IMR-90 (cell line): ENCODE results near the gene PEX5. TPM values are rescaled to one million over a fixed set of nuclear protein-coding genes. Genes with fewer than 3 reads are reported as not detected.

Experiments
- ATAC-seq: fragments of 200-7000 bp; cut with Tn5 transposase; 2 replicates; pipeline ENCODE4 v1.9.1; 2020; ENCODE audit warnings: low read depth, mild to moderate bottlenecking, moderate library complexity
- BruUV-seq: library from RNA; stranded (reverse); fragments of 400-500 nt; replicated peaks from 2 replicates; lab custom pipeline; 2021; lab: Mats Ljungman, UMichigan
- CTCF ChIA-PET: fragments of 300-600 bp; formaldehyde crosslinking; extraction: SDS; loops from one replicate; lab custom pipeline; 2021; ENCODE audit warnings: antibody characterized with exemption; lab: Yijun Ruan, JAX
- POLR2A ChIA-PET: fragments of 300-600 bp; sonication (Branson Sonifier 250); formaldehyde crosslinking; loops from one replicate; lab custom pipeline; 2022; ENCODE audit warnings: antibody characterized with exemption; ENCODE audit not compliant: unreplicated experiment; lab: Charles Lee
- DNase-seq: peaks from one replicate; pipeline ENCODE4 v3.0.0; 2013
- H2AFZ ChIP-seq: replicated peaks from 2 replicates; pipeline ENCODE3; 2013; ENCODE audit warnings: low read length, mild to moderate bottlenecking; ENCODE audit not compliant: poor library complexity
- H2AK5ac ChIP-seq: 2 replicates; pipeline ENCODE4 v1.6.1; 2013; ENCODE audit warnings: low read depth, low read length, inconsistent platforms
- H2AK9ac ChIP-seq: replicated peaks from 2 replicates; pipeline ENCODE3; 2013; ENCODE audit warnings: mild to moderate bottlenecking, low read depth, low read length, moderate library complexity; ENCODE audit not compliant: poor library complexity
- H2BK120ac ChIP-seq: 2 replicates; pipeline ENCODE4 v1.6.1; 2013; ENCODE audit warnings: low read depth, low read length, inconsistent platforms
- H2BK15ac ChIP-seq: 3 replicates; pipeline ENCODE4 v1.6.1; 2013; ENCODE audit warnings: low read depth, low read length, inconsistent platforms
- H2BK20ac ChIP-seq: 2 replicates; pipeline ENCODE4 v1.6.1; 2013; ENCODE audit warnings: low read depth, mild to moderate bottlenecking, inconsistent platforms, low read length, moderate library complexity
- H2BK5ac ChIP-seq: 2 replicates; pipeline ENCODE4 v1.6.1; 2013; ENCODE audit warnings: mild to moderate bottlenecking, low read depth, low read length, inconsistent platforms; ENCODE audit not compliant: poor library complexity, severe bottlenecking
- H3K14ac ChIP-seq: replicated peaks from 2 replicates; pipeline ENCODE4 v1.6.1; 2013; ENCODE audit warnings: low read depth, low read length, inconsistent platforms
- H3K18ac ChIP-seq: 2 replicates; pipeline ENCODE4 v1.6.1; 2013; ENCODE audit warnings: low read depth, low read length, control low read depth
- H3K23ac ChIP-seq: 2 replicates; pipeline ENCODE4 v1.6.1; 2013; ENCODE audit warnings: low read depth, low read length, inconsistent platforms
- H3K27ac ChIP-seq: 2 replicates; pipeline ENCODE4 v1.5.1; 2013; ENCODE audit warnings: mild to moderate bottlenecking, control low read depth, low read length; ENCODE audit not compliant: insufficient read depth
- H3K27me3 ChIP-seq: 2 replicates; pipeline ENCODE4 v1.6.1; 2013; ENCODE audit warnings: low read length; ENCODE audit not compliant: control insufficient read depth, insufficient read depth
- H3K36me3 ChIP-seq: 2 replicates; pipeline ENCODE4 v1.6.1; 2013; ENCODE audit warnings: low read length, mixed read lengths; ENCODE audit not compliant: control insufficient read depth, insufficient read depth
- H3K4ac ChIP-seq: 2 replicates; pipeline ENCODE4 v1.6.1; 2013; ENCODE audit warnings: low read depth, low read length, inconsistent platforms
- H3K4me1 ChIP-seq: 2 replicates; pipeline ENCODE4 v1.6.1; 2013; ENCODE audit warnings: low read length, mixed read lengths; ENCODE audit not compliant: control insufficient read depth, insufficient read depth
- H3K4me2 ChIP-seq: 2 replicates; pipeline ENCODE4 v1.6.1; 2013; ENCODE audit warnings: low read depth, mild to moderate bottlenecking, control low read depth, low read length, moderate library complexity
- H3K4me3 ChIP-seq: 2 replicates; pipeline ENCODE4 v1.5.1; 2013; ENCODE audit warnings: low read depth, mild to moderate bottlenecking, control low read depth, low read length, moderate library complexity; ENCODE audit not compliant: insufficient read depth
- H3K56ac ChIP-seq: 2 replicates; pipeline ENCODE4 v1.6.1; 2013; ENCODE audit warnings: low read length, inconsistent platforms; ENCODE audit not compliant: insufficient read depth; ENCODE audit errors: extremely low read depth
- H3K79me1 ChIP-seq, 2 experiments: 2 replicates each; pipeline ENCODE4 v1.6.1; 2013; ENCODE audit warnings: low read length in 2 of 2, inconsistent platforms in 1 of 2, low read depth in 1 of 2
- H3K9ac ChIP-seq: 2 replicates; pipeline ENCODE4 v1.6.1; 2013; ENCODE audit warnings: low read depth, low read length, control low read depth
- H3K9me1 ChIP-seq: 2 replicates; pipeline ENCODE4 v1.6.1; 2013; ENCODE audit warnings: low read length, inconsistent platforms; ENCODE audit not compliant: insufficient read depth
- H3K9me3 ChIP-seq: 2 replicates; pipeline ENCODE4 v1.6.1; 2013; ENCODE audit warnings: low read length; ENCODE audit not compliant: control insufficient read depth, insufficient read depth
- H4K20me1 ChIP-seq: 2 replicates; pipeline ENCODE4 v1.6.1; 2013; ENCODE audit warnings: low read length, inconsistent platforms; ENCODE audit not compliant: insufficient read depth
- H4K5ac ChIP-seq: 2 replicates; pipeline ENCODE4 v1.6.1; 2013; ENCODE audit warnings: mild to moderate bottlenecking, low read depth, low read length, control low read depth
- H4K8ac ChIP-seq, 2 experiments: 2 replicates each; pipeline ENCODE4 v1.6.1; 2013; ENCODE audit warnings: low read depth in 2 of 2, low read length in 2 of 2, control low read depth in 1 of 2, inconsistent platforms in 1 of 2
- H4K91ac ChIP-seq: 2 replicates; pipeline ENCODE4 v1.6.1; 2013; ENCODE audit warnings: low read depth, low read length, inconsistent platforms; ENCODE audit not compliant: insufficient read depth
- BHLHE40 ChIP-seq: fragments of 150-350 bp; IDR thresholded peaks from 2 replicates; pipeline ENCODE4 v1.6.1; 2016; ENCODE audit warnings: mild to moderate bottlenecking, low read depth, low read length
- ELK1 ChIP-seq: fragments of 150-350 bp; IDR thresholded peaks from 2 replicates; pipeline ENCODE4 v1.6.1; 2016; ENCODE audit warnings: low read depth, mild to moderate bottlenecking, low read length, moderate library complexity, borderline replicate concordance
- FOS ChIP-seq: fragments of 150-350 bp; IDR thresholded peaks from 2 replicates; pipeline ENCODE4 v1.6.1; 2016; ENCODE audit warnings: low read depth, low read length
- NFE2L2 ChIP-seq: fragments of 150-350 bp; IDR thresholded peaks from 2 replicates; pipeline ENCODE4 v1.6.1; 2016; ENCODE audit warnings: low read depth, mild to moderate bottlenecking, low read length
- USF2 ChIP-seq: fragments of 150-350 bp; IDR thresholded peaks from 2 replicates; pipeline ENCODE4 v1.6.1; 2017; ENCODE audit warnings: mild to moderate bottlenecking, antibody characterized with exemption, low read length, low read depth
- WGBS, 2 experiments: methylation state at CpG; one replicate each; pipeline versions ENCODE4 v1.1.5 to v1.1.7; 2013; ENCODE audit warnings: missing lambda C conversion rate in 2 of 2; ENCODE audit not compliant: insufficient read length in 1 of 2; ENCODE audit errors: extremely low coverage in 2 of 2; 5-methylcytosine and 5-hydroxymethylcytosine counted together
- dilution Hi-C: fragments of 300-500 bp; cut with HindIII; formaldehyde crosslinking; loops from one replicate; pipeline ENCODE4 v1.14.3; 2018; ENCODE audit warnings: low sequenced_read_pairs; ENCODE audit not compliant: unreplicated experiment
- in situ Hi-C: fragments of 300-500 bp; cut with MboI; formaldehyde crosslinking; loops from 3 replicates; pipeline ENCODE4 v1.14.3; 2019; ENCODE audit warnings: low sequenced_read_pairs, inconsistent platforms, mixed read lengths
- intact Hi-C: fragments of 100-400 bp; cut with micrococcal nuclease; formaldehyde crosslinking; loops from 2 replicates; pipeline ENCODE4 v1.10.0; 2022
- polyA plus RNA-seq, 3 experiments: library from polyadenylated mRNA; depleted of rRNA; stranded (reverse); fragments of >200 nt; gene quantifications; 2 replicates each; pipeline ENCODE4 v1.2.3, GENCODE V29; 2012; ENCODE audit warnings: low replicate concordance in 1 of 3
- total RNA-seq: library from RNA; depleted of rRNA; stranded (reverse); fragments of >200 nt; gene quantifications from 2 replicates; pipeline ENCODE4 v1.2.3, GENCODE V29; 2012

The PEX5 gene
- total and polyA plus RNA-seq, 2 of the 4 experiments (the other 2 are of a cell fraction) = 14.4 to 18.3 TPM

- no TSS peak for BruUV-seq
These were observed 35.4 kb upstream of the PEX5 start for GRCh38 chr12:7154042-7154441.

More at GRCh38 chr12:7154042-7154441, 35.4 kb upstream of the PEX5 start:
- Histone ChIP-seq H3K23ac (no peak overlapping the region), H2BK20ac (no peak overlapping the region), H3K9me3 (no peaks in the 10 kb centered on the region), H3K9ac (no peak overlapping the region), H3K27ac (no peak overlapping the region), H2AK9ac (no peak overlapping the region), H3K36me3 (peaks cover 37% of the 10 kb centered on the region), H2AK5ac (no peak overlapping the region), H2BK5ac (no peak overlapping the region), H4K20me1 (no peaks in the 10 kb centered on the region; the same call in 1 of the 2 replicates), H4K5ac (no peak overlapping the region), H3K79me1 (no peaks in the 10 kb centered on the region), H3K4me1 (no peaks in the 10 kb centered on the region), H3K18ac (no peak overlapping the region), H4K91ac (no peak overlapping the region), H2BK15ac (no peak overlapping the region), H3K4me2 (no peak overlapping the region), H3K14ac (no peak overlapping the region), H3K27me3 (no peaks in the 10 kb centered on the region), H3K9me1 (no peaks in the 10 kb centered on the region), H3K4ac (no peak overlapping the region), H3K4me3 (no peak overlapping the region), H2BK120ac (no peak overlapping the region), H4K8ac (no peak overlapping the region), H3K56ac (no peak overlapping the region), H2AFZ (no peak overlapping the region)
- TF ChIP-seq ELK1 (no peak), NFE2L2 (no peak), USF2 (no peak), FOS (no peak), BHLHE40 (no peak)
- no peak for DNase-seq
- ATAC-seq = no peak
- intact Hi-C loops (no loop called here), in situ Hi-C loops (no loop called here), dilution Hi-C loops (no loop called here)
- WGBS, 2 experiments = 100% methylated on average over 2 of the region's 6 CpGs; no CpG with 5 or more reads in 1 of the 2 experiments
- ChIA-PET POLR2A (interaction anchor here (0.7 kb wide), 1 partner anchor 30 kb away, joined by 3 read pairs; no protein-coding TSS in a partner anchor), CTCF (no interaction called here)
